B cell (primary cell): ENCODE results near the gene MDFIC2. TPM values are rescaled to one million over a fixed set of nuclear protein-coding genes. Genes with fewer than 3 reads are reported as not detected.

ENCODE experiments used
- ATAC-seq: fragments of 200-7000 bp; cut with Tn5 transposase; one replicate; pipeline ENCODE4 v1.10.0; 2021; ENCODE audit warnings: low read depth, mild to moderate bottlenecking, moderate number of reproducible peaks, moderate library complexity
- CTCF ChIA-PET: fragments of 350-600 bp; sonication (Branson Sonifier 250); formaldehyde crosslinking; loops from one replicate; lab custom pipeline; 2021; ENCODE audit warnings: antibody characterized with exemption, inconsistent platforms; lab: Charles Lee
- POLR2A ChIA-PET: fragments of 350-600 bp; sonication (Branson Sonifier 250); formaldehyde crosslinking; loops from one replicate; lab custom pipeline; 2021; ENCODE audit warnings: antibody characterized with exemption; lab: Charles Lee
- DNase-seq: peaks from one replicate; pipeline ENCODE4 v3.0.0; 2013
- H2AFZ ChIP-seq: 2 replicates; pipeline ENCODE4 v1.6.1; 2012; ENCODE audit warnings: mild to moderate bottlenecking, low read depth, low read length; ENCODE audit not compliant: insufficient read depth, poor library complexity, severe bottlenecking
- H3K27ac ChIP-seq, 2 donors: 1 replicate in 1 of 2; 2 replicates in 1 of 2; pipeline ENCODE4 v1.5.1; 2012 to 2013; ENCODE audit warnings: low read length in 2 of 2, mild to moderate bottlenecking in 2 of 2, moderate library complexity in 1 of 2
- H3K27me3 ChIP-seq, 4 experiments: fragments of 200-600 bp in 1 of 4; sonication (generic) in 1 of 4; replicated peaks in 1 of 4; 1 replicate in 2 of 4; 2 replicates in 2 of 4; pipeline versions ENCODE4 v1.6.1 to v1.7.0; 2013 to 2016; ENCODE audit warnings: low read length in 3 of 4, mild to moderate bottlenecking in 2 of 4, mixed read lengths in 1 of 4, moderate library complexity in 1 of 4; ENCODE audit not compliant: insufficient read depth in 4 of 4, control insufficient read depth in 3 of 4; ENCODE audit errors: control extremely low read depth in 1 of 4
- H3K36me3 ChIP-seq, 2 experiments: replicated peaks in 1 of 2; 1 replicate in 1 of 2; 2 replicates in 1 of 2; pipeline versions ENCODE4 v1.6.1 to v1.7.1; 2013; ENCODE audit warnings: low read length in 1 of 2; ENCODE audit not compliant: insufficient read depth in 2 of 2, control insufficient read depth in 1 of 2; ENCODE audit errors: control extremely low read depth in 1 of 2, extremely low read depth in 1 of 2
- H3K4me1 ChIP-seq, 2 donors: fragments of 200-600 bp in 1 of 2; sonication (generic) in 1 of 2; 1 replicate in 1 of 2; 2 replicates in 1 of 2; pipeline versions ENCODE4 v1.5.1 to v1.6.1; 2013 to 2017; ENCODE audit warnings: low read length in 2 of 2; ENCODE audit not compliant: control insufficient read depth in 2 of 2, insufficient read depth in 2 of 2
- H3K4me2 ChIP-seq: replicated peaks from 2 replicates; pipeline ENCODE3; 2012; ENCODE audit warnings: mild to moderate bottlenecking, low read depth, low read length; ENCODE audit not compliant: poor library complexity, severe bottlenecking
- H3K4me3 ChIP-seq, 5 experiments: fragments of 200-600 bp in 1 of 5; sonication (generic) in 1 of 5; 1 replicate in 3 of 5; 2 replicates in 2 of 5; pipeline versions ENCODE4 v1.5.1 to v1.7.0; 2011 to 2016; ENCODE audit warnings: low read length in 4 of 5, mild to moderate bottlenecking in 4 of 5, low read depth in 2 of 5, control low read depth in 1 of 5, moderate library complexity in 1 of 5; ENCODE audit not compliant: insufficient read depth in 1 of 5; ENCODE audit errors: control extremely low read depth in 1 of 5, extremely low read depth in 1 of 5
- H3K79me2 ChIP-seq: fragments of 200-600 bp; sonication (generic); one replicate; pipeline ENCODE4 v1.6.0; 2016; ENCODE audit warnings: low read length; ENCODE audit not compliant: control insufficient read depth, insufficient read depth
- H3K9ac ChIP-seq: fragments of 200-600 bp; sonication (generic); 2 replicates; pipeline ENCODE4 v1.6.1; 2017; ENCODE audit warnings: mild to moderate bottlenecking, low read length, moderate library complexity
- H3K9me3 ChIP-seq, 3 donors: one replicate each; pipeline versions ENCODE4 v1.6.1 to v1.7.1; 2013; ENCODE audit warnings: low read length in 2 of 3; ENCODE audit not compliant: control insufficient read depth in 2 of 3, insufficient read depth in 1 of 3; ENCODE audit errors: control extremely low read depth in 1 of 3
- H4K20me1 ChIP-seq: 2 replicates; pipeline ENCODE4 v1.6.0; 2012; ENCODE audit warnings: mild to moderate bottlenecking, low read length; ENCODE audit not compliant: insufficient read depth, control insufficient read depth, poor library complexity, severe bottlenecking
- H3K27ac Mint-ChIP-seq: one replicate; pipeline ENCODE4 v1.8.0; 2021; ENCODE audit warnings: mixed read lengths
- H3K27me3 Mint-ChIP-seq: one replicate; pipeline ENCODE4 v1.8.0; 2021; ENCODE audit warnings: mixed read lengths
- H3K4me1 Mint-ChIP-seq: one replicate; pipeline ENCODE4 v1.8.0; 2021; ENCODE audit warnings: mixed read lengths
- H3K4me3 Mint-ChIP-seq: one replicate; pipeline ENCODE4 v1.8.0; 2021; ENCODE audit warnings: mixed read lengths
- H3K9me3 Mint-ChIP-seq: one replicate; pipeline ENCODE4 v1.8.0; 2022; ENCODE audit warnings: mixed read lengths; ENCODE audit not compliant: insufficient read depth
- EZH2 ChIP-seq: IDR thresholded peaks from 2 replicates; pipeline ENCODE4 v1.6.1; 2012; ENCODE audit warnings: borderline replicate concordance, low read depth, mild to moderate bottlenecking, moderate library complexity, low read length; ENCODE audit not compliant: insufficient read depth, poor library complexity, severe bottlenecking
- WGBS: methylation state at CpG from one replicate; pipeline ENCODE4 v1.1.5; 2013; ENCODE audit warnings: missing lambda C conversion rate; ENCODE audit not compliant: insufficient coverage; 5-methylcytosine and 5-hydroxymethylcytosine counted together
- intact Hi-C: fragments of 100-400 bp; cut with micrococcal nuclease; formaldehyde crosslinking; loops from one replicate; pipeline ENCODE4 v1.10.0; 2022
- polyA plus RNA-seq: library from polyadenylated mRNA; depleted of rRNA; stranded (reverse); fragments of >200 nt; gene quantifications from 2 replicates; pipeline ENCODE4 v1.2.3, GENCODE V29; 2012
- total RNA-seq, 2 donors: library from RNA; stranded (reverse); fragments of 120-200 nt in 1 of 2; gene quantifications; 1 replicate in 1 of 2; 2 replicates in 1 of 2; pipeline versions ENCODE4 v1.2.3 to v1.2.4, GENCODE V29; 2013 to 2022
- TF ChIP-seq, protein P1 (sequence below): fragments of 200-600 bp; IDR thresholded peaks from one replicate; pipeline ENCODE4 v1.8.0; 2022; ENCODE audit warnings: antibody characterized with exemption, mild to moderate bottlenecking

The MDFIC2 gene
- total and polyA plus RNA-seq, 2 donors (not counting 1 experiment from before 2014, with no cell fraction given) = not detected

DNA sequence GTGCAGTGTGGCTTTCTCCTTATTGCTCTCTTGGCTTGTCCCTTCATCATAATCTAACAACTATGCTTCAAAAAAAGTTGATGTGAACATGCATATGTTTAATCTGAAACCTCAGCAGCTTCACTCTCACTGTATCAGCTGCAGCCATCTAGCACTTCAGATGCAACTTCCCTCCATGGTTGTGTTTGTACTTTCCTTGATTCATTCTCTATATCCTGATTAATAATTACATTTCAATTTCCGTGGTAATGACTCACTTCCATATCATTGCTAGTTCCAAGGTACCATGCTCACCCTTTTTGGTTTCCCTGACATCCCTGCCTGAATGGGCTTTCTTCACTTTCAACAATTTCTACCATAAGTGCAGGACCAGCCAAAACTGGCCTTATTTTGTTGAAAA lies 51.2 kb downstream of the MDFIC2 start:
- H3K36me3 ChIP-seq = no peaks in the 10 kb centered on the region
- DNase-seq = no peak
- no peak for ATAC-seq
- no peak overlapping the region for H3K4me3 ChIP-seq
- H3K4me1 ChIP-seq = no peaks in the 10 kb centered on the region
- TF ChIP-seq EZH2 = no peak
- H3K9me3 Mint-ChIP-seq = no peaks in the 10 kb centered on the region
- ChIA-PET POLR2A (no interaction called here), CTCF (no interaction called here)
- no peak overlapping the region for H3K4me3 Mint-ChIP-seq
- no peaks in the 10 kb centered on the region for H4K20me1 ChIP-seq
- no peak overlapping the region for H2AFZ ChIP-seq
- no peak overlapping the region for H3K27ac ChIP-seq
- no peaks in the 10 kb centered on the region for H3K4me1 Mint-ChIP-seq
- 92% methylated on average over 1 of the region's 1 CpG for WGBS
- no peaks in the 10 kb centered on the region for H3K79me2 ChIP-seq
- H3K9me3 ChIP-seq = no peaks in the 10 kb centered on the region
- H3K27me3 ChIP-seq = no peaks in the 10 kb centered on the region
- intact Hi-C loops = no loop called here
- no peaks in the 10 kb centered on the region for H3K27me3 Mint-ChIP-seq
- no peak overlapping the region for H3K27ac Mint-ChIP-seq
- no peak overlapping the region for H3K4me2 ChIP-seq
- H3K9ac ChIP-seq = no peak overlapping the region

DNA sequence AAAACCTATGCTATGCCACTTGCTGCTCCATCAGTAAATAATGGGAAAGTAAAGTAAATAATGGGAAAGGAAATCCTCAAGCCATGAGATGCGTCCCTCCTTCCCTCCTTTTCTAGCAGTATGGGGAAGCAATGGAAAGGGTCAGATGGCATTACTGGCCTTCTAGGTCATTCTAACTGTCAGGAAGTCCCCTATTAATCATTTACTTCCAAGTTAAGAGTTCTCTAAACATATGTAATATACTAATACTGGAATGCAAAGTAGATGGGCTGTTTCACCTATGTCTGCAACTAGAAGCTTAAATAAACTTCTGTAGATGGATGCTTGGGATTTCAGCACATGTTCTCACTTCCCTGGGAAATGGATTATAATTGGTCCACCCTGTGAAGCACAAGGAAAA lies 55.9 kb downstream of the MDFIC2 start:
- Mint-ChIP-seq H3K4me1 (no peaks in the 10 kb centered on the region), H3K27ac (no peak overlapping the region), H3K9me3 (no peaks in the 10 kb centered on the region), H3K4me3 (no peak overlapping the region), H3K27me3 (peaks cover 4% of the 10 kb centered on the region)
- Histone ChIP-seq H3K4me2 (no peak overlapping the region), H3K9ac (no peak overlapping the region), H3K4me1 (no peaks in the 10 kb centered on the region), H3K79me2 (no peaks in the 10 kb centered on the region), H3K27ac (no peak overlapping the region), H2AFZ (no peak overlapping the region), H3K9me3 (no peaks in the 10 kb centered on the region), H3K27me3 (no peaks in the 10 kb centered on the region), H4K20me1 (no peaks in the 10 kb centered on the region), H3K36me3 (no peaks in the 10 kb centered on the region), H3K4me3 (no peak overlapping the region)
- intact Hi-C loops = no loop called here
- POLR2A ChIA-PET = no interaction called here
- ATAC-seq (no peak), DNase-seq (no peak)
- no CpG with 5 or more reads among the region's 1 CpG for WGBS
- TF ChIP-seq, protein P1, sequence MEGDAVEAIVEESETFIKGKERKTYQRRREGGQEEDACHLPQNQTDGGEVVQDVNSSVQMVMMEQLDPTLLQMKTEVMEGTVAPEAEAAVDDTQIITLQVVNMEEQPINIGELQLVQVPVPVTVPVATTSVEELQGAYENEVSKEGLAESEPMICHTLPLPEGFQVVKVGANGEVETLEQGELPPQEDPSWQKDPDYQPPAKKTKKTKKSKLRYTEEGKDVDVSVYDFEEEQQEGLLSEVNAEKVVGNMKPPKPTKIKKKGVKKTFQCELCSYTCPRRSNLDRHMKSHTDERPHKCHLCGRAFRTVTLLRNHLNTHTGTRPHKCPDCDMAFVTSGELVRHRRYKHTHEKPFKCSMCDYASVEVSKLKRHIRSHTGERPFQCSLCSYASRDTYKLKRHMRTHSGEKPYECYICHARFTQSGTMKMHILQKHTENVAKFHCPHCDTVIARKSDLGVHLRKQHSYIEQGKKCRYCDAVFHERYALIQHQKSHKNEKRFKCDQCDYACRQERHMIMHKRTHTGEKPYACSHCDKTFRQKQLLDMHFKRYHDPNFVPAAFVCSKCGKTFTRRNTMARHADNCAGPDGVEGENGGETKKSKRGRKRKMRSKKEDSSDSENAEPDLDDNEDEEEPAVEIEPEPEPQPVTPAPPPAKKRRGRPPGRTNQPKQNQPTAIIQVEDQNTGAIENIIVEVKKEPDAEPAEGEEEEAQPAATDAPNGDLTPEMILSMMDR = no peak
- no peak for TF ChIP-seq EZH2
- CTCF ChIA-PET = no interaction called here
